SK-N-SH (cell line): ENCODE results near the gene ATXN7. TPM values are rescaled to one million over a fixed set of nuclear protein-coding genes. Genes with fewer than 3 reads are reported as not detected.

ENCODE experiments used
- CTCF ChIA-PET: fragments of 300-600, 350-600 bp; formaldehyde crosslinking; extraction: SDS; loops from one replicate; lab custom pipeline; 2021; lab: Yijun Ruan, JAX
- POLR2A ChIA-PET: fragments of 350-600 bp; sonication (Branson Sonifier 250); formaldehyde crosslinking; extraction: SDS; loops from one replicate; lab custom pipeline; 2020; ENCODE audit warnings: antibody characterized with exemption, inconsistent platforms; lab: Yijun Ruan, JAX
- DNase-seq: peaks from one replicate; pipeline ENCODE4 v3.0.0; 2012
- H2AFZ ChIP-seq: fragments of 200-600 bp; sonication (generic); 2 replicates; pipeline ENCODE4 v1.8.1; 2016; ENCODE audit warnings: antibody characterized with exemption, mild to moderate bottlenecking, low read depth
- H3F3A ChIP-seq: fragments of 200-600 bp; sonication (generic); replicated peaks from 2 replicates; pipeline ENCODE3; 2016; ENCODE audit warnings: antibody characterized with exemption, mild to moderate bottlenecking; ENCODE audit not compliant: insufficient read depth
- H3K27ac ChIP-seq, 2 experiments: fragments of 200-500 bp in 1 of 2; fragments of 200-600 bp in 1 of 2; sonication (Bioruptor generic) in 1 of 2; sonication (generic), shearing (Covaris generic) in 1 of 2; 2 replicates each; pipeline versions ENCODE4 v1.5.1 to v1.6.1; 2014 to 2016; ENCODE audit warnings: low read depth in 2 of 2, inconsistent platforms in 1 of 2, low read length in 1 of 2, mild to moderate bottlenecking in 1 of 2, mixed read lengths in 1 of 2
- H3K27me3 ChIP-seq: fragments of 200-600 bp; sonication (generic), shearing (Covaris generic); 2 replicates; pipeline ENCODE4 v1.6.1; 2016; ENCODE audit warnings: mixed run types; ENCODE audit not compliant: insufficient read depth
- H3K36me3 ChIP-seq, 2 experiments: fragments of 200-500 bp in 1 of 2; fragments of 200-600 bp in 1 of 2; sonication (Bioruptor generic) in 1 of 2; sonication (generic) in 1 of 2; replicated peaks in 1 of 2; 2 replicates each; pipeline versions ENCODE3 to v1.5.1; 2014 to 2016; ENCODE audit warnings: low read length in 1 of 2, mild to moderate bottlenecking in 1 of 2; ENCODE audit not compliant: insufficient read depth in 2 of 2, control insufficient read depth in 1 of 2
- H3K4me1 ChIP-seq, 2 experiments: fragments of 200-500 bp in 1 of 2; fragments of 200-600 bp in 1 of 2; sonication (Bioruptor generic) in 1 of 2; sonication (generic), shearing (Covaris generic) in 1 of 2; 2 replicates each; pipeline versions ENCODE4 v1.5.1 to v1.6.1; 2014 to 2016; ENCODE audit warnings: low read depth in 1 of 2, low read length in 1 of 2, mixed run types in 1 of 2; ENCODE audit not compliant: insufficient read depth in 2 of 2, control insufficient read depth in 1 of 2
- H3K4me2 ChIP-seq: fragments of 200-600 bp; sonication (generic), shearing (Covaris generic); 2 replicates; pipeline ENCODE4 v1.6.1; 2017; ENCODE audit warnings: mixed run types
- H3K4me3 ChIP-seq, 2 experiments: fragments of 200-500 bp in 1 of 2; fragments of 200-600 bp in 1 of 2; sonication (Bioruptor generic) in 1 of 2; sonication (generic), shearing (Covaris generic) in 1 of 2; 2 replicates each; pipeline versions ENCODE4 v1.5.1 to v1.8.1; 2014 to 2016; ENCODE audit warnings: low read depth in 2 of 2, inconsistent platforms in 1 of 2, low read length in 1 of 2, mild to moderate bottlenecking in 1 of 2, mixed read lengths in 1 of 2, moderate library complexity in 1 of 2
- H3K79me2 ChIP-seq: fragments of 200-600 bp; sonication (generic); 2 replicates; pipeline ENCODE4 v1.8.1; 2017; ENCODE audit warnings: mild to moderate bottlenecking; ENCODE audit not compliant: insufficient read depth
- H3K9ac ChIP-seq: fragments of 200-600 bp; sonication (generic); 2 replicates; pipeline ENCODE4 v1.6.1; 2017; ENCODE audit warnings: mixed run types
- H3K9me2 ChIP-seq: fragments of 200-600 bp; sonication (generic); 2 replicates; pipeline ENCODE4 v1.6.1; 2017; ENCODE audit warnings: mixed run types
- H3K9me3 ChIP-seq: fragments of 200-600 bp; sonication (generic); 2 replicates; pipeline ENCODE4 v1.6.1; 2017; ENCODE audit warnings: mixed run types, mild to moderate bottlenecking, moderate library complexity
- H4K20me1 ChIP-seq: fragments of 200-600 bp; sonication (generic); 2 replicates; pipeline ENCODE4 v1.6.1; 2017; ENCODE audit warnings: mild to moderate bottlenecking, mixed run types; ENCODE audit not compliant: insufficient read depth
- CHD2 ChIP-seq: fragments of 150-350 bp; IDR thresholded peaks from 2 replicates; pipeline ENCODE4 v1.6.1; 2018; ENCODE audit warnings: low read length; ENCODE audit not compliant: partially characterized antibody
- ELF1 ChIP-seq: IDR thresholded peaks from 2 replicates; pipeline ENCODE4 v1.4.0; 2012
- EP300 ChIP-seq, 2 experiments: IDR thresholded peaks; 2 replicates each; pipeline versions ENCODE4 v1.4.0 to v1.6.1; 2012; ENCODE audit warnings: borderline replicate concordance in 1 of 2, low read depth in 1 of 2, low read length in 1 of 2
- FOXJ3 ChIP-seq: sonication (generic); formaldehyde crosslinking; IDR thresholded peaks from 2 replicates; pipeline ENCODE4 v1.5.1; 2020; ENCODE audit warnings: mild to moderate bottlenecking, missing genetic modification reagents
- GATA2 ChIP-seq: sonication (generic); formaldehyde crosslinking; IDR thresholded peaks from 2 replicates; pipeline ENCODE4 v1.5.0; 2020; ENCODE audit warnings: mild to moderate bottlenecking, missing genetic modification reagents
- JUND ChIP-seq: IDR thresholded peaks from 2 replicates; pipeline ENCODE4 v1.4.0; 2012
- MAX ChIP-seq: IDR thresholded peaks from 2 replicates; pipeline ENCODE4 v1.4.0; 2012; ENCODE audit warnings: low read depth
- MXI1 ChIP-seq: IDR thresholded peaks from 2 replicates; pipeline ENCODE4 v1.6.1; 2012; ENCODE audit warnings: mild to moderate bottlenecking, low read depth, low read length, improper control_type of control experiment
- RCOR1 ChIP-seq: fragments of 150-350 bp; IDR thresholded peaks from 2 replicates; pipeline ENCODE4 v1.6.1; 2017; ENCODE audit warnings: antibody characterized with exemption, low read length
- REST ChIP-seq: IDR thresholded peaks from 2 replicates; pipeline ENCODE4 v1.6.1; 2012; ENCODE audit warnings: mild to moderate bottlenecking, low read depth, low read length, moderate library complexity
- RFX5 ChIP-seq: IDR thresholded peaks from 2 replicates; pipeline ENCODE4 v1.6.1; 2012; ENCODE audit warnings: mild to moderate bottlenecking, improper control_type of control experiment, low read length
- RXRA ChIP-seq: IDR thresholded peaks from 2 replicates; pipeline ENCODE4 v1.4.0; 2012; ENCODE audit warnings: low read depth, mild to moderate bottlenecking, borderline replicate concordance
- SMC3 ChIP-seq: IDR thresholded peaks from 2 replicates; pipeline ENCODE4 v1.6.1; 2012; ENCODE audit warnings: low read depth, low read length, improper control_type of control experiment
- TCF12 ChIP-seq: IDR thresholded peaks from 2 replicates; pipeline ENCODE4 v1.4.0; 2012
- USF1 ChIP-seq: IDR thresholded peaks from 2 replicates; pipeline ENCODE4 v1.4.0; 2012; ENCODE audit warnings: low read depth, borderline replicate concordance
- USF2 ChIP-seq: fragments of 150-350 bp; IDR thresholded peaks from 2 replicates; pipeline ENCODE4 v1.6.1; 2017; ENCODE audit warnings: antibody characterized with exemption, low read length, low read depth, borderline replicate concordance
- ZBTB33 ChIP-seq: IDR thresholded peaks from 2 replicates; pipeline ENCODE4 v1.4.0; 2012; ENCODE audit warnings: low read depth, borderline replicate concordance
- WGBS: methylation state at CpG from one replicate; pipeline ENCODE4 v1.1.6; 2017; ENCODE audit warnings: low lambda C conversion rate; 5-methylcytosine and 5-hydroxymethylcytosine counted together
- polyA plus RNA-seq, 3 experiments: library from polyadenylated mRNA; depleted of rRNA; stranded (reverse); fragments of >200 nt; gene quantifications; 2 replicates each; pipeline ENCODE4 v1.2.3, GENCODE V29; 2012

The ATXN7 gene
- polyA plus RNA-seq, 1 of the 3 experiments (the other 2 are of a cell fraction) = 6.2 TPM

GRCh38 chr3:63877737-63878393 is 14.2 kb downstream of the ATXN7 start (continued):
- TF ChIP-seq CHD2 (no peak), REST (no peak), ELF1 (no peak)

- ChIA-PET POLR2A (no interaction called here), CTCF (interaction anchor here (1.6 to 1.7 kb wide), 2 partner anchors 11 to 83 kb away, joined by 4 to 6 read pairs; no protein-coding TSS in a partner anchor)
- Histone ChIP-seq H3K9me3 (no peaks in the 10 kb centered on the region), H3F3A (no peaks in the 10 kb centered on the region), H3K4me1 (peaks cover 19 to 23% of the 10 kb centered on the region in 2 experiments), H3K9ac (no peak overlapping the region), H3K36me3 (no peaks in the 10 kb centered on the region), H3K27ac (no peak overlapping the region), H4K20me1 (peaks cover 76% of the 10 kb centered on the region), H3K4me3 (no peak overlapping the region), H3K4me2 (peak overlapping the region; percentile 29; the same call in 1 of the 2 replicates), H3K9me2 (no peaks in the 10 kb centered on the region), H3K79me2 (peaks cover 95% of the 10 kb centered on the region), H3K27me3 (no peaks in the 10 kb centered on the region)
- WGBS = 97% methylated on average over 2 of the region's 2 CpGs
- no peak for DNase-seq
- no peak for TF ChIP-seq TCF12
- no peak for TF ChIP-seq FOXJ3
- no peak for TF ChIP-seq MXI1
- TF ChIP-seq USF1 = no peak
- no peak for TF ChIP-seq JUND
- TF ChIP-seq GATA2 (CRISPR knock-in tag) = no peak
- TF ChIP-seq RXRA = no peak
- TF ChIP-seq EP300 (IDR thresholded peaks at IDR 0.05; ENCODE audit: borderline replicate concordance in 1 of 2, low read depth in 1 of 2, low read length in 1 of 2) = no peak
- TF ChIP-seq MAX = no peak
- no peak for TF ChIP-seq RCOR1
- TF ChIP-seq SMC3 = no peak
- TF ChIP-seq USF2 = no peak
- TF ChIP-seq CHD2 = no peak
- no peak for TF ChIP-seq ZBTB33
- no peak for TF ChIP-seq RFX5
- TF ChIP-seq, all 33 proteins: peak for 0
- no peak overlapping the region for H2AFZ ChIP-seq
Observed at GRCh38 chr3:63878394-63879060, 14.9 kb downstream of the ATXN7 start.
